Raji (cell line): ENCODE data around the gene PPP2R5D.
A peak's percentile ranks its signal among the peaks of the same experiment; 100 is the strongest.

Source experiments
- POLR2A ChIP-seq: IDR thresholded peaks from 2 replicates; pipeline ENCODE4 v1.6.1; 2011; ENCODE audit warnings: low read depth, low read length, control low read depth; ENCODE audit not compliant: insufficient read depth

Gene PPP2R5D

GRCh38 chr6:42974919-42975505 lies 9.4 kb upstream of the PPP2R5D start:
- no peak for TF ChIP-seq POLR2A

- no peak for TF ChIP-seq POLR2A
Measured at GRCh38 chr6:42978487-42978838, 5.9 kb upstream of the PPP2R5D start.

GRCh38 chr6:42978839-42979522 lies 5.4 kb upstream of the PPP2R5D start, which contains the start of gene PEX6:
PEX6 (minus strand) TSS chr6:42979181; CDS start chr6:42979150, 31 bp downstream.
- TF ChIP-seq POLR2A: peak; percentile 97

- no peak for TF ChIP-seq POLR2A
Measured at GRCh38 chr6:42979523-42980177, 4.7 kb upstream of the PPP2R5D start.

- TF ChIP-seq POLR2A: no peak
Measured at GRCh38 chr6:42981836-42982235, 2.5 kb upstream of the PPP2R5D start.

- no peak for TF ChIP-seq POLR2A
Measured at GRCh38 chr6:42984924-42985475, 630 bp downstream of the PPP2R5D start.

GRCh38 chr6:42987533-42988451 lies 3.4 kb downstream of the PPP2R5D start:
- no peak for TF ChIP-seq POLR2A

GRCh38 chr6:42988486-42989020 lies 4.2 kb downstream of the PPP2R5D start:
- TF ChIP-seq POLR2A: no peak

GRCh38 chr6:42989923-42990322 lies 5.6 kb downstream of the PPP2R5D start:
- TF ChIP-seq POLR2A: no peak

GRCh38 chr6:42993445-42993844 lies 9.1 kb downstream of the PPP2R5D start:
- no peak for TF ChIP-seq POLR2A

GRCh38 chr6:42996513-42996912 lies 12.1 kb downstream of the PPP2R5D start:
- TF ChIP-seq POLR2A: no peak

- TF ChIP-seq POLR2A: no peak
Measured at GRCh38 chr6:43001843-43002242, 17.5 kb downstream of the PPP2R5D start.

GRCh38 chr6:43005844-43006243 lies 21.5 kb downstream of the PPP2R5D start:
- TF ChIP-seq POLR2A: no peak

GRCh38 chr6:43006251-43006650 lies 21.9 kb downstream of the PPP2R5D start:
- TF ChIP-seq POLR2A: no peak

- TF ChIP-seq POLR2A: no peak
Measured at GRCh38 chr6:43007126-43007525, 22.8 kb downstream of the PPP2R5D start.
